ENCODE measurements around the gene ZBTB44.

GRCh38 chr11:130304651-130305050 is 10.1 kb downstream of the ZBTB44 start:
- TF ChIP-seq CTCF (IDR thresholded peaks at IDR 0.05) (no peak), EZH2 (IDR thresholded peaks at IDR 0.05) (no peak)

Data from neural progenitor cell (in vitro differentiated cells).